ENCODE data around the gene CD151. TPM values are rescaled to one million over a fixed set of nuclear protein-coding genes. Genes with fewer than 3 reads are reported as not detected.

The CD151 gene
- 811 to 833 TPM (median 824 TPM) in 5 replicates for total RNA-seq (2022; extraction: Qiagen RNA extraction; ENCODE audit: low read depth)

GRCh38 chr11:832529-833113 is at the start of gene CD151:
TSS of gene CD151 (plus strand) at chr11:832952. CDS start at chr11:836070, 3,118 bp downstream.

GRCh38 chr11:789943-790342 is 42.8 kb upstream of the CD151 start, which contains the start of gene CEND1:
TSS of gene CEND1 (minus strand) at chr11:790090. CDS start at chr11:788576, 1,514 bp downstream.

GRCh38 chr11:798093-798713 is 34.5 kb upstream of the CD151 start, which contains the start of gene SLC25A22:
TSS of gene SLC25A22 (minus strand) at chr11:798281. CDS start at chr11:795006, 3,275 bp downstream.

GRCh38 chr11:809287-810039 is 23.3 kb upstream of the CD151 start, which contains the start of gene RPLP2:
TSS of gene RPLP2 (plus strand) at chr11:809967. CDS start at chr11:810235, 268 bp downstream.

GRCh38 chr11:818396-819128 is 14.2 kb upstream of the CD151 start, which contains the start of gene PNPLA2:
TSS of gene PNPLA2 (plus strand) at chr11:818914. CDS start at chr11:819719, 805 bp downstream.

GRCh38 chr11:827897-828192 is 4.9 kb upstream of the CD151 start, which contains the start of gene CRACR2B:
TSS of gene CRACR2B (plus strand) at chr11:827919. CDS start at chr11:828608, 689 bp downstream.

GRCh38 chr11:842370-843002 is 9.7 kb downstream of the CD151 start, which contains the start of the genes POLR2L and TSPAN4:
TSS of gene POLR2L (minus strand) at chr11:842529. CDS start at chr11:842508, 21 bp downstream.
TSS of gene TSPAN4 (plus strand) at chr11:842852. CDS start at chr11:850305, 7,453 bp downstream.

Other genes with a start within 250 kb of the CD151 start
- gene IRF7, start 217.0 kb upstream of the CD151 start, total RNA-seq (2022; extraction: Qiagen RNA extraction; ENCODE audit: low read depth), result 5.8 to 8.1 TPM (median 5.9 TPM) in 5 replicates
- 0.08 to 0.14 TPM (median 0.09 TPM) in 3 of 5 replicates, not detected in the others for gene CDHR5, start 208.0 kb upstream of the CD151 start, total RNA-seq (2022; extraction: Qiagen RNA extraction; ENCODE audit: low read depth)
- not detected in 5 replicates for gene SCT, start 205.8 kb upstream of the CD151 start, total RNA-seq (2022; extraction: Qiagen RNA extraction; ENCODE audit: low read depth)
- 0.10 to 0.41 TPM (median 0.24 TPM) in 5 replicates for gene DRD4, start 195.7 kb upstream of the CD151 start, total RNA-seq (2022; extraction: Qiagen RNA extraction; ENCODE audit: low read depth)
- 26.1 to 38.9 TPM (median 32.1 TPM) in 5 replicates for gene DEAF1, start 137.7 kb upstream of the CD151 start, total RNA-seq (2022; extraction: Qiagen RNA extraction; ENCODE audit: low read depth)
- gene TMEM80, start 137.1 kb upstream of the CD151 start, total RNA-seq (2022; extraction: Qiagen RNA extraction; ENCODE audit: low read depth), result 8.4 to 10.4 TPM (median 10.0 TPM) in 5 replicates
- 76.9 to 131 TPM (median 114 TPM) in 5 replicates for gene EPS8L2, start 126.7 kb upstream of the CD151 start, total RNA-seq (2022; extraction: Qiagen RNA extraction; ENCODE audit: low read depth)
- 394 to 439 TPM (median 414 TPM) in 5 replicates for gene TALDO1, start 85.5 kb upstream of the CD151 start, total RNA-seq (2022; extraction: Qiagen RNA extraction; ENCODE audit: low read depth)
- gene GATD1, start 55.5 kb upstream of the CD151 start, total RNA-seq (2022; extraction: Qiagen RNA extraction; ENCODE audit: low read depth), result 36.6 to 48.9 TPM (median 44.7 TPM) in 5 replicates
- 1.2 to 2.7 TPM (median 1.9 TPM) in 5 replicates for gene CEND1, start 42.9 kb upstream of the CD151 start, total RNA-seq (2022; extraction: Qiagen RNA extraction; ENCODE audit: low read depth)
- 21.8 to 34.9 TPM (median 34.1 TPM) in 5 replicates for gene SLC25A22, start 34.7 kb upstream of the CD151 start, total RNA-seq (2022; extraction: Qiagen RNA extraction; ENCODE audit: low read depth)
- gene PIDD1, start 27.7 kb upstream of the CD151 start, total RNA-seq (2022; extraction: Qiagen RNA extraction; ENCODE audit: low read depth), result 8.6 to 14.2 TPM (median 13.8 TPM) in 5 replicates
- gene RPLP2, start 23.0 kb upstream of the CD151 start, total RNA-seq (2022; extraction: Qiagen RNA extraction; ENCODE audit: low read depth), result 1,669 to 2,765 TPM (median 2,317 TPM) in 5 replicates
- 36.8 to 63.3 TPM (median 53.7 TPM) in 5 replicates for gene PNPLA2, start 14.0 kb upstream of the CD151 start, total RNA-seq (2022; extraction: Qiagen RNA extraction; ENCODE audit: low read depth)
- gene CRACR2B, start 5.0 kb upstream of the CD151 start, total RNA-seq (2022; extraction: Qiagen RNA extraction; ENCODE audit: low read depth), result 5.0 to 6.2 TPM (median 5.5 TPM) in 5 replicates
- gene POLR2L, start 9.6 kb downstream of the CD151 start, total RNA-seq (2022; extraction: Qiagen RNA extraction; ENCODE audit: low read depth), result 586 to 744 TPM (median 634 TPM) in 5 replicates
- gene TSPAN4, start 9.9 kb downstream of the CD151 start, total RNA-seq (2022; extraction: Qiagen RNA extraction; ENCODE audit: low read depth), result 133 to 197 TPM (median 190 TPM) in 5 replicates
- gene CHID1, start 77.9 kb downstream of the CD151 start, total RNA-seq (2022; extraction: Qiagen RNA extraction; ENCODE audit: low read depth), result 71.0 to 80.8 TPM (median 73.7 TPM) in 5 replicates
- 33.0 to 41.4 TPM (median 36.8 TPM) in 5 replicates for gene AP2A2, start 92.9 kb downstream of the CD151 start, total RNA-seq (2022; extraction: Qiagen RNA extraction; ENCODE audit: low read depth)
- gene MUC6, start 203.8 kb downstream of the CD151 start, total RNA-seq (2022; extraction: Qiagen RNA extraction; ENCODE audit: low read depth), result 0.01 TPM in 1 of 5 replicates, not detected in the others
- gene MUC2, start 241.9 kb downstream of the CD151 start, total RNA-seq (2022; extraction: Qiagen RNA extraction; ENCODE audit: low read depth), result 0.07 to 0.24 TPM (median 0.11 TPM) in 5 replicates